Kidney glomerular epithelial cell (primary cell): ENCODE measurements around the gene TBC1D26.
"Not testable (repeated sequence)": the region's sequence is repeated elsewhere in the genome, so short reads cannot be mapped to it uniquely, and the experiment has no call there.

ENCODE experiments used
- DNase-seq: peaks from one replicate; lab custom pipeline; 2025; lab: John Stamatoyannopoulos, UW

TBC1D26 gene

DNA sequence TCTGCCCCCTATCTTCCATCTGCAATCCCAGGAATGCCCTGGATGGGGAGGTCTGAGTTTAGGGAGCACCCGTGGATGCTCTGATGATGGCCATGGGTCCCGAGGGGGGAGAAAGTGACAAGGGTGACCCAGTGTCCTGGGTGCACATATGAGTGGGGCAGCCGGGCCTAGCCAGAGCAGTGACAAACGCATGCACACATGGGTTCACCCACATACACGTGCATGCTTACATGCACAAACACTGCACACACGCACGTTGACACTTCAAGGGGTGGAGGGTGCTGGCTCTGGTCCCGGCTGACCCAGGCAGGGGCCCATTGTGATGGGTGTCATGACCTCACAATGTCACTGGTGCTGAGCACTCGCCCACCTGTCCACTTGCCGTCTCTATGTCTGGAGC, at the start of gene TBC1D26:
TSS of gene TBC1D26 (plus strand) at position 384 of the 400 bp plus-strand sequence. CDS start 3,066 bp downstream, outside the sequence.
- DNase-seq = not testable (repeated sequence)

DNA sequence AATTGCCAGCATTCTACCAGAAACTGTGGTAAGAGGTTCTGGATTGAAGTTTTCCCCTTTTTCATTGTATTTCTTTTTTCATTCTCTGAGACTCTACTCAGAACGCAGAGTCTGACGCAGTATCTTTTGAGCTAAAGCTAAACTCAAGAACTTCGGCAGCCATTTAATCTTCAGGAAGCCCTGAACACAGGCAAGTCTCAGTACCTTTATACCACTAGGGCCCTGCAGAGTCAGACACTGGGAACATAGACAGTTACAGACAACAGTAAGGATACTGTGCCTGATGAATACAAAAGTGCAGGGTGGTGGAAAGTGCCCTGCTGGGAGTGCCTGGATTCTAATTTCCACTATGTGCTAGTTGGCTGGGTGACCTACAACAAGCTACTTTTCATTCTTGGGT, 48.9 kb upstream of the TBC1D26 start:
- DNase-seq = not testable (repeated sequence)

DNA sequence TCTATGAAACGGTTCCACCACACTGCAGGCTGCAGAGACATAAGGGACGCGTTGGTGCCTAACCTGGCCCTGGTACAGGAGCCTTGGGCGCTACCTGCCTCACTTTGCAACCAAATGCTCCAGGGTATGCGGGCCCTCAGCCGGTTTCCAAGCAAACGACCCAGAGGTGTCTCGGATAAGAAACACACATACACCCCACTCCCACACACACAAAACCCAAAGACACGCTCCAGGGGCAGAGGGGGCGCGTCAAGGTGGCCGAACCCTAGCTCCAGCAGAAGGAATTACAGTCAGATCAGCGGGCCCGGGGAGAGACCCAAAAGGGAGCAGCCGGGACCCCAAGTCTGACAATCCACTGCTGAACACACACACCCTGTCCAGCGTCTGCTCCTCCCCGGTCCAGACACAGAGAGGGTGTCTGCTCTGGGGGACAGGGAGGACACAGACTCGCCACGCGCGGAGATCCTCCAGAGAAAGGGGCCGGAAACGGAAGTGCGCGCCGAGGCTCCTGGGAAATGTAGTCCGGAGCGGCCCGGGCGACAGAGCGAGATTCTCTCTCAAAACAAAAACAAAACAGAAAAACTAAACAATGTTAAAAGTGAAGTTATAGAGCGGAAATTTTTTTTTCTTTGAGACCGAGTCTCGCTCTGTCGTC, 48.1 kb upstream of the TBC1D26 start, which contains the start of gene TRIM16:
TSS of gene TRIM16 (minus strand) at position 488 of the 655 bp plus-strand sequence. CDS start 32,702 bp downstream, outside the sequence.
- DNase-seq = peak; percentile 24

GRCh38 chr17:15687494-15687893, 44.6 kb upstream of the TBC1D26 start:
- DNase-seq = not testable (repeated sequence)

- DNase-seq = not testable (repeated sequence)
These were observed 33.1 kb upstream of the TBC1D26 start for GRCh38 chr17:15698967-15699366.

DNA sequence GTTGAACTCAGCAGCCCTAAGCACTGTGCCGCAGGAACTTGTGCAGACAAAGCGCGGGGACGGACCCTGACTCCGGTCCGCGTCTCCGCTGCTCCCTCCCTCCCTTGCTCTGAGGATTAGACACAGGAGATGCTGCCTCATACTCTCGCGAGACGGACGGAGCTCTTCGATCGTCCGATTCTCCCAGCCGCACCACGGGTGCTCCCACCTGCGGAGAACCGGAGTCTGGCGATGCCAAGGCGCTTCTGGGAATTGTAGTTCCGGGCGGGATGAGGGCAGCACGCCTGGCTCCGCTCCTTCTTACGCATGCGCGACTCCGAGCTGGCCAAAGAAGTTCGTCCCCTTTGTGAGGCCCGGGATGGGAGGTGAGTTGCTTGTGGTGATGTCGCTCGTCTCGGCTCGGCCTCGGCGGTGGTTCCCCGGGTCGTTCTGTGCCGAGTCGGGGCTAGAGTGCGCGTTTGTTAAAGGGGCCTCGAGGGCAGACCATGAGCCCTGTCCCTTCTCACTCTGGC, 32.6 kb upstream of the TBC1D26 start, which contains the start of gene ZNF286A:
TSS of gene ZNF286A (plus strand) at position 340 of the 512 bp plus-strand sequence. CDS start 578 bp downstream, outside the sequence.
- peak; percentile 97 for DNase-seq

DNA sequence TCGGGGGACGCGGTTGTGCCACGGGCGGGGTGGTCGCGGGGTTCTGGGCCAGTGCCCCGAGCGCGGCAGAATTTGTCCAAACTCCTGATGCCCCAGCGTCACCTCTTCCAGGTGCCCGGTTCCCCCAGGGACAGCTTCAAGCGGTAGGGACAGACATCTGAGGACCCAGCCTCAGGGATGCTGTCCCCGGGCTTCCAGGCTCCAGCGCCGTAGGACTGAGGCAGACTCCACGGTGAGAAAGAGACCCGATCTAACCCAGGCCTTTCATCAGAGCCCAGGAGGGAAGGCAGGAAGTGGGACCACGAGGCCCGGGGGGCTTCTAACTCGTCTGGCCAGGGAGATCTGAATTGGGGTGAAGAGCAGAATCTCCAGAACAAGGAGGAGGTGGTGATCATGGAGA, 32.1 kb upstream of the TBC1D26 start:
- not testable (repeated sequence) for DNase-seq

DNA sequence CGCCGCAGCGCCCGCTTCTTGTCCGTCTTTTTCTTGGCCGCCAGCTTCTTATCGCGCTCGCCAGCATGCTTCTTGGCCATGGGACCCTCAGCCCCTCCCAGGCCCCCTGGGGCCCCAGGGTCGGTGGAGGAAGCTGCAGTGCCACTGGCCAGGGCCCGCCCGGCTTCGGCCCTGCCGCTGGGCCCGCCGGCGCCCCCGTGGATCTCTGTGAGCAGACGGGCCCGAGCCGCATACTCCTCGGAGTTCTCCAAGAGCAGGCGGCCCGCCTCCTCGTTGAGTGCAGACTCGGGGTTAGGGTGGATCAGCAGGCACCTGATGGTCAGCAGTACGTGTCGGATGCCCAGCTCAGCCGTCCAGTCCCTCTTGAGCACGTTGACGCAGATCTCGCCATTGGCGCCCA, 27.8 kb upstream of the TBC1D26 start:
- not testable (repeated sequence) for DNase-seq

DNA sequence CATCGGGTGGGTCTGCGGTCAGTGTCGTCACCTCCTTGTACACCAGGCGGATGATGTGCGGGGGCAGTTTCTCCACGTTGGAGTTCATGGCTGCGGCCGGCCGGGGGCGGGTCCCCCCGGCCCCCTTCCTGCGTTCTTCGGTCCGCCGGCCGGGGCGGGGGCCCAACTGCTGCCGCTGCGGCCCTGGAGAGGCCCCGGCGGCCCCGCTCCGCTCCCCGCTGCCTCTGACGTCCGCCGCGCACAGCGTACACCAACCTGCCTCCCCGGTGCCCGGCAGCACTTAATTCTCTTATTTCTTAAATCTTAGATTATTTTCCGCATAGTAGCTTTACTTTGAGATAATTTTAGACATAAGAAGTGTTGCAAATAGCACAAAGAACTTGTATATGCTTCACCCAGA, 27.3 kb upstream of the TBC1D26 start:
- DNase-seq = not testable (repeated sequence)

DNA sequence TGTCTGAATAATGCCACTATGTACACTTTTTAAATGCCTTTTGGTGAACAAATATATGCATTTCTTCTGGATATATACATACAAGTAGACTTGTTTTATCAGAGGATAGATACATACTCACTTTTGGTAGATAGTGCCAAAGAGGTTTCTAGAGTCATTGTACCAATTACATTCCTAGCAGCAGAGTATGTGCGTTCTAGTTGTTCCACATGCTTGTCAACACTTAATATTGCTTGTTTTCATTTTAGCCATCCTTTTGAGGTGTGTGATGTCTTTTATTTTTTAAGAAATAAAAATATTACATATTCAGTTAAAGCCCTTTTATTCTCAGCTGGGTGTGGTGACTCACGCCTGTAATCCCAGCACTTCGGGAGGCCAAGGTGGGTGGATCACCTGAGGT, 23.2 kb upstream of the TBC1D26 start:
- not testable (repeated sequence) for DNase-seq

DNA sequence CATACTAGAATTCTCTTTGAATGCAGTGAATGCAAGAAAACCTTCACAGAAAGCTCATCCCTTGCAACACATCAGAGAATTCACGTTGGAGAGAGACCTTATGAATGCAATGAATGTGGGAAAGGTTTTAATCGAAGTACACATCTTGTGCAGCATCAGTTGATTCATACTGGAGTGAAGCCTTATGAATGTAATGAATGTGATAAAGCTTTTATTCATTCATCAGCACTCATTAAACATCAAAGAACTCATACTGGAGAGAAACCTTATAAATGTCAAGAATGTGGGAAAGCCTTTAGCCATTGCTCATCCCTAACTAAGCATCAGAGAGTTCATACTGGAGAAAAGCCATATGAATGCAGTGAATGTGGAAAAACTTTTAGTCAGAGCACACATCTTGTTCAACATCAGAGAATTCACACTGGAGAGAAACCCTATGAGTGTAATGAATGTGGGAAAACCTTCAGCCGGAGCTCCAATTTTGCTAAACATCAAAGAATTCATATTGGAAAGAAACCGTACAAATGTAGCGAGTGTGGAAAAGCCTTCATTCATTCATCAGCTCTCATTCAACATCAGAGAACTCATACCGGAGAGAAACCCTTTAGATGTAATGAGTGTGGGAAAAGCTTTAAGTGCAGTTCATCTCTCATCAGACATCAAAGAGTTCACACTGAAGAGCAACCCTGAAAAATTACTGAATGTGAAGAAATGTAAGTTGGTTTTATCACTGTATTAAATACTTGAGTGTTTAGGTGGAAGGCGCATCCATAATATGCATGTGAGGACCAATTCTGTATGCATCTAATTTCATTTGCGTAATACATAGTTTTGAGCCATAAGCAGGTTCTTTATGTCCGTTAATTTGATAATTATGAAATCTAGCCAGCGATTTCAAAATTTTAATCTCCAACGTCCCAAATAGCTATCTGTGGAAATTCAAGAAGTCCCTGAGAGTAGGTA, 15.2 kb upstream of the TBC1D26 start:
- not testable (repeated sequence) for DNase-seq

GRCh38 chr17:15730535-15730934, 1.5 kb upstream of the TBC1D26 start:
- not testable (repeated sequence) for DNase-seq

- not testable (repeated sequence) for DNase-seq
These were observed 1.2 kb downstream of the TBC1D26 start for GRCh38 chr17:15733174-15733789.

- not testable (repeated sequence) for DNase-seq
These were observed 4.5 kb downstream of the TBC1D26 start for GRCh38 chr17:15736578-15736977.

- DNase-seq = no peak
These were observed 6.0 kb downstream of the TBC1D26 start for GRCh38 chr17:15738066-15738465.

- not testable (repeated sequence) for DNase-seq
These were observed 7.2 kb downstream of the TBC1D26 start for GRCh38 chr17:15739259-15739658.

- DNase-seq = not testable (repeated sequence)
These were observed 8.0 kb downstream of the TBC1D26 start for GRCh38 chr17:15740041-15740440.

- DNase-seq = no peak
These were observed 8.6 kb downstream of the TBC1D26 start for GRCh38 chr17:15740570-15741120.

DNA sequence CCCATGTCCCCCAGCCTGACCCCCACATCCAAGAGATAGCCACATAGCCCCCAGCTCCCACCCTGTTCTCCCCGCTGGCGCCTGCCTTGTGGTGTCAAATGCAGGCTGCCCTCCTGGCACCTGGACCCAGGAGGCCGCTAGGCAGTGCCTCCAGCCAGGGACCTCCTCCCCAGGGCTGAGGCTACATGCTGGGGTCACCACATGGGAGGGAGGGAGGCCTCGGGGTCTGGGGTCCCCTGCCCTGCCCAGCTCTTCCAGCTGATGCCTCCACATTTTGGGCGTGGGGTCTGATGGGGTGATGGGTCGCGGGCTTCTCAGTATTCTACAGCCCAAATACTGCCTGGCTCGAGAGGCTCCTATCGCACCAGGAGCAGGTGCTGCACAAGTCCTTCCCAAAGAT, 9.5 kb downstream of the TBC1D26 start:
- no peak for DNase-seq

DNA sequence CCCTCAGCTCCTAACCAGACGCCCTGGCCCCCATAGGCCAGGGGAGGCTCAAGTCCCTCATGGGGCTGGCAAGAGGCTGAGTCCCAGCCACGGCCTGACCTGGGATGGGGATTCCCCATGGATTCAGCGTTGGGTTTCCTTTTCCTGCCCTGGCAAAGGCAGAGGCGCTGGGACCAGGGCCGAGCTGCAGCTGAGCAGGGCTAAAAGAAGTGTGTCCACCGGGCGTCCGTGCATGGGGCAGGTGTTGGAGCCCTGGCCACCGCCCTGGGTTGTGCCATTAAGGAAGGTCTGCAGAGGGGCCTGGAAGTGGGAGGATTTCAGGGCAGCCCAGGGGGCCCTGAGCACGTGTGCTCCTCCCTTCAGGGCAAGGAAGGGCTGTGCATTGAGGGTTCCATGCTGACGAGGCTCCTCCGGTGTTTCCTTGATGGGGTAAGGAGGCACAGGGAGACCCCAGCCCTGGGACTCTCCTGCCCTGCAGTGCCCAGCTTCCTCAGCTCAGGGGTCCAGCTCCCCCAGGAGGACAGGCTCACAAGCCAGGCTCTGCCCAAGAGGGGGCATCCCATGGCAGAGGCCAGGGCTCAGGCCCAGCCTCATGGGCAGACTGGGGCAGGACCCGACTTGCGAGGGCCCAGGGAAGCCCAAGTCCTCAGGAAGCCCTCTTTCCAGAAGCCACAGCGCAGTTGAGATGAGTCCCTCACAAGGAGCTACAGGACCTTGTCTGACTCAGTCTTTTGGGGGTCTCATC, 10.1 kb downstream of the TBC1D26 start:
- no peak for DNase-seq

DNA sequence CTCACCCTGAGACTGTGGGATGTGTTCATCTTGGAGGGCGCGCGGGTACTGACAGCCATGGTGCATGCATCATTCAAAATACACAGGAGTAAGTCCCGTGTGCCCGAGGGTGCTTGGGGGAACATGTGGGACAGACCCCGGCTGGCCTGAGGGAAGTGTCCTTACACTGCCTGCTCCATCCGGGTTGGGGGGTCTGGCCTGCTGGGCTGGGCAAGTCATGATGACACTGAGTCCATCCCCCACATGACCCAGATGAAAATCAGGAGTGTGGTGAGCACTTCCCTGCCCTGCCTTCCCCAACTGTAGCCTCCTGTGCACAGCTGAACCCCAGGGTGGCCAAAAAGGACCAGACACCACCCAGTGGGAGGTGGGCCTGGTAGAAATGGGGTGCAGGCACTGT, 10.8 kb downstream of the TBC1D26 start:
- no peak for DNase-seq
